Fibroblast of skin of left biceps (primary cell): ENCODE results near the gene CDC34.
A peak's percentile ranks its signal among the peaks of the same experiment; 100 is the strongest.

Experiments used
- DNase-seq, 2 experiments: peaks; one replicate each; pipeline ENCODE4 v3.0.0-alpha.2; 2013; ENCODE audit warnings: low read depth in 2 of 2

The CDC34 gene

DNA sequence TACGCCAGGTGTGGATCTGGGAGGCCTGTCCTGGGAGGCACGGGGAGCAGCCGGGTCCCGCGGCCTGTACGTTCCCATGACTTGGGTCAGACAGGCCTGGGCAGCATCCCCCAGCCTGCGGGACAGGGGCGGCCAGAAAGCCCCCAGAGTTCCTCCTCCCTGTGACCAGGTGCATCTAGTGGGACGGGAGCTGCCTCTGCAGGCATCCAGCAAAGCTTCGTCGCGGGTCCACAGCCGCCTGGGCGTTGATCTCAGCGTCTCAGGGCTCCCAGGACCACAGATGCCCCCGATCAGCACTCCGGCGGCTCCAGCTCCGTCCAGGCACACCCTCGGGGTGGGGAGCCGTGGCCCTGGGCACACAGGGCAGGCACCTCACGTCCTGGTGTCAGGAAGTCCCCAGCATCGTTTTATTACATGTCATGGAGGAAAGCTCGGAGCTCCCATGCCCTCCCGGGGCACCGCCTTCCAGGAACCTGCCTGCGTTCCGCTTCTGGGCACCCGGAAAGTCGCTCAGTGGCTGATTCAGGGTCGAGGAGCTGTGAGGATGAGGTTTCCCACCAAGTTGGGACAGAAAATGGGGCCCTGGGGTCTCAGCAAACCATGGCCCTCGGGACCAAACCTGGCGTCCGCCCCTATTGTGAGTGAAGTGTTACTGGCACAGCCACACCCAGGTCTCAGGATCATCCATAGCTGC lies 10.8 kb downstream of the CDC34 start:
- DNase-seq: no peak

DNA sequence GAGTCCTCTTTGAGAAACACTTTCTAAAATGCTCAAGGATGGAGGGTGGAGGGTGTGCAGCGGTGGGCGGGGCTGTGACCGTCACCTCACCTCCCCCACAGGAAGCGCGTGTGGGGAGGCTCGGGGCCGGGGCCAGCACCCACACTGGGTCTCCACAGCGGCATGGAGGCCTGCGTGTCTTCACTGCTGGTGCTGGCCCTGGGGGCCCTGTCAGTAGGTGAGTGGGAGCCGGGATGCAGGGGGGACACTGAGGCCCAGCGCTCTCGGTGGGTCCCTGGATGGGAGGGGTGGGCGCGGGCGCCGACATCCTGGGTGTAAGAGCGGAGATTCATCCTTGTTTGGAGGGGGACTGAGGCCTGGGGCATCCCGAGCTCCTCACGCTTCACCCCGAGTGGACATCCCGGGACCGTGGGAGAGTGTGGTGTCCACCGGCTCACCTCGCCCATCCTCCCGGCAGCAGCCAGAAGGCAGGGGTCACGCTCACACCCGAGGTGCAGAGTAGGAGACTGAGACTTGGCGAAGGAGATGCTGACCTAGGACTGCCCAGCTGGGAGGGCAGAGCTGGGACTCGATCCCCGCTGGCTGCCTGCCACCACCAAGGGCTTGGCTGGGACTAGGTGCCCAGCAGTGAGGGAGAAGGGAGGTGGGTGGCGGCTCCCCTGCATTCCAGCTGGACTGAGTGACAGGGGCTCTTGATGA lies 12.5 kb downstream of the CDC34 start, which contains the start of gene GZMM:
Gene GZMM (plus strand): TSS at position 144 of the 699 bp plus-strand sequence. CDS start 19 bp downstream, at position 163.
- no peak for DNase-seq

DNA sequence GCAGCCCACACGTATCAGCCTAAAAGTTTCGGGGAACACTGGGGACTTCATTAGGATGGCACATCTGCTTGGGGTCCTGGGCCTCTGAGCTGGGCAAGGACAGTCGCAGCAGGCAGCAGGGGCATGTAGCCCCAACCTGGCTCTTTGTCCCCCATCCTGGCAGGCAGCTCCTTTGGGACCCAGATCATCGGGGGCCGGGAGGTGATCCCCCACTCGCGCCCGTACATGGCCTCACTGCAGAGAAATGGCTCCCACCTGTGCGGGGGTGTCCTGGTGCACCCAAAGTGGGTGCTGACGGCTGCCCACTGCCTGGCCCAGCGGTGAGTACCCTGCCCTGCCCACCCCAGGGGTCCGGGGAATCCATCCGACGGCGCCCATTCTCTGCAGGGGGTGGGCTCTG lies 15.6 kb downstream of the CDC34 start:
- no peak for DNase-seq

DNA sequence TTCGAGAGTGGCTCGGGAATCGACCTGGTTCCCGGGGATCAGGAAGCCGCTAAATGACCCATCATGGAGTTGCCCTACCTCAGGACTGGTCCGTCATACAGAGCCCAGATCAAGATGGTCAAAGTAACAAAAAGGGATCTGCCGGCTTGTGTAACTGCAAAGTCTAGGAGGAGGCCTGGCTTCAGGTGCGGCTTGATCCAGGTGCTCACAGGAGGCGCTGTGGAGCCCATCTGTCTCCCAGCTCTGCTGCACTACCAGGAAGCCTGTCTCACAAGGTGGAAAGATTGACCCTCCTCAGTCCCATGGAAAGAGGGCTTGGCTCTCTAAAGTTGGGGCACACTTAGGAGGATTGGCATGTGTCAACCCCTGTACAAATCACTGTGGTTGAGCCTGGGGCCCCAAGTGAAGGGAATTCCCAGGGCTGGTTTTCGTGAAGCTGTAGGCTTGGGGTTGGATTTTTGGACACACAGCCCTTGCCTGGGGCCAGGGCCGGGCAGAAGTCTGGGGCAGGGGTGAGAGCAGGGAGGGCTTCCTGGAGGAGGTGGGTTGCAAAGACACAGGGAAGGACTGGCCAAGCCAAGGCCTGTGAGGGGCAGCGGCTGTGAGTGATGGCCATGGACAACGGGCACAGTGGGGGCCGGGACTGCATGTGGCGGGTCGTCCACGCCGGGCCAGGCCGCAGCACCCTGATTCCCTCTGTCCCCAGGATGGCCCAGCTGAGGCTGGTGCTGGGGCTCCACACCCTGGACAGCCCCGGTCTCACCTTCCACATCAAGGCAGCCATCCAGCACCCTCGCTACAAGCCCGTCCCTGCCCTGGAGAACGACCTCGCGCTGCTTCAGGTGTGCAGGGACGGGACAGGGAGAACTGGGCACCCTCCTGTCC lies 16.5 kb downstream of the CDC34 start:
- no peak for DNase-seq

DNA sequence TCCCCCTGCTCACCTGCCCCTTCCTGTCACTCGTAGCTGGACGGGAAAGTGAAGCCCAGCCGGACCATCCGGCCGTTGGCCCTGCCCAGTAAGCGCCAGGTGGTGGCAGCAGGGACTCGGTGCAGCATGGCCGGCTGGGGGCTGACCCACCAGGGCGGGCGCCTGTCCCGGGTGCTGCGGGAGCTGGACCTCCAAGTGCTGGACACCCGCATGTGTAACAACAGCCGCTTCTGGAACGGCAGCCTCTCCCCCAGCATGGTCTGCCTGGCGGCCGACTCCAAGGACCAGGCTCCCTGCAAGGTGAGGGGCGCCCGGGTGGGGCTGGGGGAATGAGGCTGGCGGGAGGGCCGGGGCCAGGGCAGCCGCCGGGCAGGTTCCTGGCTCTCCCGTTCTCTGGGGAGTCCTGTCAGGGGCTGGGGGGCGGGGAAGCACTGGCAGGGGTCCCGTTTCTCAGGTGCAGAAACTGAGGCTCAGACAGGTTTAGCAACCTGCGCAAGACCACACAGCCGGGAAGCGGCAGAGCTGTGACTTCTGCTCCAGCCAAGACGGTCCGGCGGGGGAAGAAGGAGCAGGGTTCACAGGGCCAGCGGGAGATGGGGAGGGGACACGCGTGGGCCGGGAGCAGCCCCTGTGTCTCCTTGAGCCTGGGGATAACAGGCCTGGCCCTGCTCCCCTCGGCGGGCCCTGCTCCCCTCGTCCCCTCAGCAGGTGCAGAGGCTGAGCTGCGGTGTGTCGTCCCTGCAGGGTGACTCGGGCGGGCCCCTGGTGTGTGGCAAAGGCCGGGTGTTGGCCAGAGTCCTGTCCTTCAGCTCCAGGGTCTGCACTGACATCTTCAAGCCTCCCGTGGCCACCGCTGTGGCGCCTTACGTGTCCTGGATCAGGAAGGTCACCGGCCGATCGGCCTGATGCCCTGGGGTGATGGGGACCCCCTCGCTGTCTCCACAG lies 17.6 kb downstream of the CDC34 start:
- DNase-seq: no peak

DNA sequence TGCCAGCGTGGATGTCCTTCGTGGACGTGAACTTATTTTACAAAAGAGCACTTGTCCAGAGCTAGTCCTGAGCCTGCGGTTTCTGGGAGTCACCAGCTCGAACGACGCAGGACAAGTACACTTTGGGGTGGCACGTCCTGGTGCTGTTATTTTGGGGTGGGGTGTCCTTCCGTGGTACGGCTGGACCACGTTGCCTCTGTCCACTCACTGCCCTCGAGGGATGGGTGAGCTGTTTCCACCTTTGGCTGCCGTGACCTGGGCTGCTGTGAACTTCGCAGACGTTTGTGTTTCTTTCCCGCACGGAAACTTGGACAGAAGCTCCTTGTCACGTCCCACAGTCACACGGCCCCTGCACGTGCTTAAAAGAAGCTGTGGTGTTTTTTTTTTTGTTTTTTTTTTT lies 23.3 kb downstream of the CDC34 start:
- DNase-seq: no peak

DNA sequence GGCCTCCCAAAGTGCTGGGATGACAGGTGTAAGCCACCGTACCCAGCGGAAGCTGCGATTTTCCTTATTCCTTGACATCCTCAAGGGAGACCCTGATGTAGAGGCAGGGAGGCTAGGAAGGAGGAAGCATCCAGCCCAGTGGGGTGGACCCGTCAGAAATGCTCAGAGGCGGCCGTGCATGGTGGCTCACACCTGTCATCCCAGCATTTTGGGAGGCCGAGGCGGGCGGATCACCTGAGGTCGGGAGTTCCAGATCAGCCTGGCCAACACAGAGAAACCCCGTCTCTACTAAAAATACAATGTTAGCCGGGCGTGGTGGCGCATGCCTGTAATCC lies 23.9 kb downstream of the CDC34 start:
- no peak for DNase-seq

DNA sequence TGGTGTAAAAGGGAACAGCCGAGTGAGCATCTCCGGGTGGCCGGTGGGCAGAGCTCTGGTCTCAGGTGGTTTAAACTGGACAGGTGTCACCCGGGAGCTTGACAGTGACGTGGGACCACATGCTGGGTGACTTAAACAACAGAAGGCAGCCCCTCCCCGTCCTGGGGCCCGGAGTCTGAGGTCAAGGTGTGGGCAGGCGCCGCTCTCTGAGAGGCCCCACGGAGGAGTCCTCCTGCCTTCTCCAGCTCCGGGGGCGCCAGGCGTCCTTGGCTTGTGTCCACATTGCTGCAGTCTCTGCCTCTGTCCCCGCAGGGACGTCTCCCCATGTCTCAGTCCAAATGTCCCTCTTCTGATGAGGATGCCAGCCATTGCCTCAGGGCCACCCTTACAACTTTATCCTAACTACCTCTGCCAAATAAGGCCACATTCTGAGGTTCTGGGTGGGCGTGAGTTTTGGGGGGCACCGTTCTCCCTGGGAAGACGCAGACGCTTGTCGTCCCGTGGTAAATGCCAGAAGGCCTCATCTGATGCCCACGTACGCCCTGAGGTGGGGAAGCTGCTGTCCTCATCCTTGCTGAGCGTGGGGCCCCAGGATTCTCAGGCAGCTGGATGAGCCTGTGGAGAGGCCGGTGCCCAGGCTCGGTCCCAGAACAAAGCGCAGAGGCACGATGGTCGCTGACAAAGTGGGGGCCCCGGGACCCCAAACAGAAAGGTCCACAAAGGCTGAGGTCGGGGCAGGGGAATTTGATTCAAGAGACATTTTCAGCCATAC lies 25.2 kb downstream of the CDC34 start:
- no peak for DNase-seq

DNA sequence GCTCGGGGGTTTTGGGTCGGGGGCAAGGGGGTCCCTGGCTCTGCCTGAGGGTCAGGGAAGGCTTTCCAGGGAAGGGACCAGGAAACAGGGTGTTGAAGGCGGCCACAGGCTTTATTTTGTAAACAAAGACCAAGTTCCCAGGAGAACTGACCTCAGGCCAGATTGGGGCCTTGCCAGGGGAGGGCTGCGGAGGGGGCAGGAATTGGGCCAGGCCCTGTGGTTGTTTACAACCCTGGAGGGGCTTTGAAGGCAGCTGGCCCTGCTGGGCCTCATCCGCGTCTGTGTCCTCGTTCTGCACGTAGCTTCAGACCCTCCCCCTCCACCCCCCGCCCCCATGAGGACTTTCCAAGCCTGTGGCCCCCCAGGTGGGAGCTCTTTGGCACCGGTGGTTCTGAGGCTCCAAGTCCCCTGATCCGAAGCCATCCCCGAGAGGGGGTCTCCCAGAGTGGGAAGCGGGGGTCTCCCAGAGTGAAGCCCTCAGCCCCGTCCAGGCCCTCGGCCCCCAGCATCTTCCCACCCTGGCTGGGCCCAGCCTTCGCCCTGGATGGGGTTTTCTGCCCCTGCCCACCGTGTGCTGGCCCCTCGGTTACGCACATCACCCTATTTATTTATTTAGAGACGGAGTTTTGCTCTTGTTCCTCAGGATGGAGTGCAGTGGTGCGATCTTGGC lies 27.3 kb downstream of the CDC34 start:
- no peak for DNase-seq

DNA sequence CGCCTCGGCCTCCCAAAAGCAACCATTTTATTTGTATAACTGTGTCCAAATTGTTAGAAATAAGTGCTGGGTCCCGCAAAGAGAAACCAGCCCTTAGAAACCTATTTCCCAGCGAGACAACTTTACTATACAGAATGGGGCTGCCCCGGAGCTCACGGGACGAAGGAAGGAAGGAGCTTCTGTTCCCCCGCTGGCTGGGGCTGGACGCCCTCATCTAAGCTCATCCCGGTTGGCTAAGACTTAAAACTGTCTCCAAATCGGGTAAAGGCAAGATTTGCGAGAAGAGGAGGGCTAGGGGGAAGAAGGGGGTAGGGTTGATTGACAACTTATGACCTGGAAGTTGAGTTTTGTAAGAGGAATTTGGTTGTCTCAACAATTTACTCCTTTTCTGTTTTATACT lies 28.6 kb downstream of the CDC34 start:
- DNase-seq: no peak

DNA sequence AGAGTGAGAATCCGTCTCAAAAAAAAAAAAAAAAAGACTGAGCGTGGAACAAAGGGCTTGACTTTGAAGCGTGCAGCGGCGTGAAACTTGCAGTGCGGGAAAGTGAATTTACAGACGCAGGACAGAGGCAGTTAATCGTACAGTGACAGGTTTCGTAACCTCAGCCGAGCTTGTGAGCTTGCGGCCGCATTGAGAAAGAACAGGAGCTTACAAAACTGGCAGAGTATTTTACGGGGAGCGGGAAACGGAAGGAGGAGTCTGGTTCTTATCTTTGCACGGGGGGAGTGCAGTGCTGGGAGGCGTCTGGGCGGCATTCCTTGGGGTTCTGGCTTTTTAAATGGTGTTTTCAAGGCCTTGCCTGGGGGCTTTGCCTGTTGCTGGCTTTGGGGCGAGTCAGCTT lies 34.8 kb downstream of the CDC34 start:
- DNase-seq: no peak

DNA sequence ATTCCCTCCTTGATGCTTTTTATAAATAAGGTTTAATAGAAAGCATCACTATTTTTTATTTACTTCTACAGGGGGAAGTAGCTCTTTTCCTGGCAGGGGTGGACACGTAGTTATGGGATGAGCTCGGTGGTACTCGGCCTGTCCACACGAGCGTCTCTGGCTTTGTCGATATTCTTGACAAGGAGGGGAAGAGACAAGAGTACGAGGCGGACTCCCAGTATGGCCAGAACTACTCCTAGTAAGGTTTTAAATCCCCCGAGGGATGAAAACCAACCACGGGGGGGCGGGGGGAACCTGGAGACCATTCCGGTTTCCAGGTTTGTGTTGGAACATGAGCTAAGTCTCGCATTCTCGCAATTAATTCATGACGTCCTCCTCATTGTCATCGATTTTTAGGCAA lies 35.3 kb downstream of the CDC34 start:
- no peak for DNase-seq

DNA sequence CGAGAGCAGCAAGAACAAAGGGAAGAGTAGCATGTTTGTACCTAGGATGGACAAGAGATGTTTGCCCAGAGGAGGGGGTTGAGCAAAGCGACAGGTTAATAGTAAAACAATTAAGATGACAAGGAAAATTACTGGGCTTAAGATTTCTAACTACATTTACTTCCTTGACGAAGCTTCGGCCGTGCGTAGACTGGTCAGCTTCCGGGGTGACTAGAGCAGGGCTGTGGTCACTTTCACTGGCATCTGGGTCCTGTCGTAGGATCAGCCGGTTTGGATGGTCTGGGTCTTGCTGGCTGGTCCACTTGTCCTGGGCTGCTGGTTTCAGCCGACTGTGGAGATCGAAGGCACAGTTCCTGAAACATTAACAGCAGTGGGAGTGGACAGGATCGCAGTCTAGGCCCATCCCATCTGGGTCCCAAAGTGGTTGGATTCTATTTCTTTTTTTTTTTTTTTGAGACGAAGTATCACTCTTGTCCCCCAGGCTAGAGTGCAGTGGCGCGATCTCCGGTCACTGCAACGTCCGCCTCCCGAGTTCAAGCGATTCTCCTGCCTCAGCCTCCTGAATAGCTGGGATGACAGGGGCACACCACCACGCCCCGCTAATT lies 35.8 kb downstream of the CDC34 start:
- no peak for DNase-seq

DNA sequence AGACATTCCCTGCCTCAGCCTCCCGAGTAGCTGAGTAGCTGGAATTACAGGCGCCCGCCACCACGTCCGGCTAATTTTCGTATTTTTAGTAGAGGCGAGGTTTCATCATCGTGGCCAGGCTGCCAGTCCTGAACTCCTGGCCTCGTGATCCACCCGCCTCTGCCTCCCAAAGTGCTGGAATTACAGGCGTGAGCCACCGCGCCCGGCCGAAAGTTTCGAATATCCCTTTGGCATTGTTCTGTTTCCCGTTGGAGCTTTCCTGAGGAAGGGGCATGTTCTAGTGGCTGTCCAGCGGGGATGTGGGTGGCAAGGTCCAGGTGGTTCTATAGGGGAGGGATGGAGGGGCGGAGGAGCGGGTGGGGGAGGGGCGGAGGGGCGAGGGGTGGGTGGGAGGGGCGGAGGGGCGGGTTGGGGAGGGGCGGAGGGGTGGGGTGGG lies 38.7 kb downstream of the CDC34 start:
- DNase-seq: no peak

DNA sequence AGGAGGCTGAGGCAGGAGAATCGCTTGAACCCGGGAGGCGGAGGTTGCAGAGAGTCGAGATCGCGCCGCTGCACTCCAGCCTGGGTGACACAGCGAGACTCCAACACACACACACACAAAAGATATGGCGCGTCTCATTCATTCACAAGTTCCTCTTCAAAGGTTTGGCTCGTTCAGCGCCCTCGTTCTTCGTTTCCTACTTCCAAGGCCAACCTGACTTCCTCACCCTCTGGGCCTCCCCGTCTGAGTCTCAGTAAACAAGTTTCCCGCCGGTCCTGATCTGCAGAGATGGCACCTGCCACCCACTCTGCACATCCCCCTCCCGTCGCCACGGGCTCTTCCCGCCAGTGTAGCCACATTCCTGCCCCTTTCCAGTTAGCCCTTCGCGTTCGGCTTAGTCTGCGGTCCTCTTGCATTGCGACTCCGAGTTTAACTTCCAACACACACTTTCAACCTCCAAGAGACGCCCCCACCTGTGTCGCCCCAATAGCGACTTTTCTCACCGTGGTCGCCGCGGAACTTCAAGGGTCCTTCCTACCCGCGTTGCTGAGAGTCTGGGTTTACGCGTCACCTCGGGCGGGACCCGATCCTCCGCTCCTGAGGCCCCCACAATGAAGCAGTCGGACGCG lies 39.5 kb downstream of the CDC34 start:
- no peak for DNase-seq

DNA sequence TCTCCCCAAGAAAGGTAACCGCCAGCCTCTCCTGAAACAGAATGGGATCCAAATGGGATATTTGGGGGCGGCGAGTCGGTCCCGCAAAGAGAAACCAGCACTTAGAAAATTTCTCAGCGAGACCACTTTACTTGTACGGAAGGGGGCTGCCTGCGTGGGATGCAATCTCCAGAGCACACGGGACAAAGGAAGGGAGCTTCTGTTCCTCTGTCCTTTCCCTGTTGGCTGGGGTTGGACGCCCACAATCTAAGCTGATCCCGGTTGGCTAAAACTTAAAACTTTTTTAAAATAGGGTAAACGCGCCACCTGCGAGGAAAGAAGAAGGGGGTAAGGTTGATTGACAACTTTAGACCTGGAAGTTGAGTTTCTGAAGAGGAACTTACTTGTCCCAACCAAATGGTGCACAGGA lies 40.0 kb downstream of the CDC34 start:
- no peak for DNase-seq

DNA sequence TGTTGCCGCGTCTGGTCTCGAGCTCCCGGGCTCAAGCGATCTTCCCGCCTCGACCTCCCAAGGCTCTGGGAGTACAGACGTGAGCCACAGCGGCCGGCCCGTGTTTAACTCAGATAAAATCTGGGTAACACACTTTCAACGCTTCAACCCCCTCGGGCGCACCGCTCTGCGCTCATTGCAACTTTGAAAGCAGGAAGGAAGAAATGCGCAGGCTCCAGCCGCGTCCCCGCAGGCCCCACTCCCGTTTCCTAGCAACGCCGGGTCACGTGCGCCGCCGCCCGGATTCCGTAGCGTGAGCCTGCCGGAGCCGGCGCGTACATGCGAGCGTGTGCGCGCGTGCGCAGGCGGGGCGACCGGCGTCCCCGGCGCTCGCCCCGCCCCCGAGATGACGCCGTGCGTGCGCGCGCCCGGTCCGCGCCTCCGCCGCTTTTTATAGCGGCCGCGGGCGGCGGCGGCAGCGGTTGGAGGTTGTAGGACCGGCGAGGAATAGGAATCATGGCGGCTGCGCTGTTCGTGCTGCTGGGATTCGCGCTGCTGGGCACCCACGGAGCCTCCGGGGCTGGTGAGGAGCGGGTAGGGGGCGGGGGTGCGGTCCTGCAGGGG lies 40.7 kb downstream of the CDC34 start, which contains the start of gene BSG:
Gene BSG (plus strand): TSS at position 457 of the 603 bp plus-strand sequence. CDS start 39 bp downstream, at position 496.
- DNase-seq: peak; percentile 94

DNA sequence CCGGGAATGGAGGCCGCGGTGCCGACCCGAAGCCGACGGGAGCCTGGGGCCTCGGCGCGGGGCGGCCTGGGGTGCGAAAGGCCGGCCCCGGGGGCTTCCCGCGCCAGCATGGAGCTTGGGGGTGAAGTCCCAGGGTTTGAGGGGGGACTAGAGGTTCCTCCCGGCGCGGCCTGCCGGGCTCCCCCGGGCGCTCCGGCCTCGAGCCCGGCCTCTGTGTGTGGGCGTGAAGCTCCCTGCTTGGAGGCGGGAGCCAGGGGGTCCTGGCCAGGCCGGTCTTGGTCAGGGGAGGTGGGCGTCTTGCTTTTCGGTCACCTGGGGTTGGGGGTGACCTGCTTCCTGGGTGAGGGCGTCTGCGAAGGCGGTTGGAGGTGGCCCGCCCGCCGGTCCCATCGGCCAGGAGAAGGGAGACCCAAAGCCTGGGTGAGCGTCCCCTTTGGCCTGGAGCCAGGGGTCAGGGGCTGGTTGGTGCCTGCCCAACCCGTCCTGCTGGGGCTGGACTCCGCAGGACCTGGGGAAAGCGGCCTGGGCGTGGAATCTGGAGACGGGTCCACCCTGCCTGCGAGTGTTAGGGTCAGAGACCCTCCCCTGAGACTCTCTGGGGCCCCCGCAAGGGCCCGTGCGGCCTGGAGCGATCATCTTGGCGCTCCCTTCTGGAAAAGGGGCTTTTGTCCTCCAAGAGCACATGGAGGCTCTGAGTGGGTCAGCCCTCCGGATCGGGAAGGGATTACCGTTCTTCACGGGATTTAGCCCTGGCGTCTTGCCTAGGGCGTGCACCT lies 41.4 kb downstream of the CDC34 start:
- no peak for DNase-seq
